Fibroblast of the aortic adventitia (primary cell): ENCODE measurements around the gene HMOX2. TPM values are rescaled to one million over a fixed set of nuclear protein-coding genes. Genes with fewer than 3 reads are reported as not detected.
A peak's percentile ranks its signal among the peaks of the same experiment; 100 is the strongest.

Experiments
- DNase-seq: peaks from one replicate; pipeline ENCODE4 v3.0.0-alpha.2; 2010; ENCODE audit warnings: low read depth
- H3K4me3 ChIP-seq: 2 replicates; pipeline ENCODE4 v1.5.1; 2011; ENCODE audit warnings: low read depth, mild to moderate bottlenecking, control low read depth, low read length, moderate library complexity
- total RNA-seq: library from RNA; depleted of rRNA; stranded (reverse); fragments of >200 nt; gene quantifications from 2 replicates; pipeline ENCODE4 v1.2.3, GENCODE V29; 2012; ENCODE audit warnings: low replicate concordance
- TF ChIP-seq, protein P1 (sequence below): IDR thresholded peaks from 2 replicates; pipeline ENCODE4 v1.5.1; 2011; ENCODE audit warnings: mild to moderate bottlenecking, low read length, control low read depth, inconsistent platforms; ENCODE audit not compliant: insufficient read depth

HMOX2 gene
- total RNA-seq, 1 donor: 30.5 TPM

DNA sequence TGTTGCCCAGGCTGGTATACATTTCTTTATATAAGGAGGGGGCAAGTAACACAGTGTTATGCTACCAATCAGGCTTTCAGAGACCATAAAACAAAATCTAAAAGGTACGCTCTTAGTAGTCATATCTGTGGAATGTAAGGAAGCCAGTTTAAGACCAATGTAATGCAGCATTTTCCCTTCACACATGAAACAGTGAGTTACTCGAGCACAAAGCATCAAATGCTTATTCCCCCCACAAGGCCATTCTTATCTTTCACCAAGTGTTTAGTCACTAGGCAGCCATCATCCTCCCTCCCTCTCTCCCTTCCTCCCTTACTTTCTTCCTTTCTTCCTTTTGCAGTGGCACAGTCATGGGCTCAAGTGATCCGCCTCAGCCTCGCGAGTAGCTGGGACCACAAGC is 12.8 kb downstream of the HMOX2 start:
- H3K4me3 ChIP-seq: no peak overlapping the region
- TF ChIP-seq, protein P1, sequence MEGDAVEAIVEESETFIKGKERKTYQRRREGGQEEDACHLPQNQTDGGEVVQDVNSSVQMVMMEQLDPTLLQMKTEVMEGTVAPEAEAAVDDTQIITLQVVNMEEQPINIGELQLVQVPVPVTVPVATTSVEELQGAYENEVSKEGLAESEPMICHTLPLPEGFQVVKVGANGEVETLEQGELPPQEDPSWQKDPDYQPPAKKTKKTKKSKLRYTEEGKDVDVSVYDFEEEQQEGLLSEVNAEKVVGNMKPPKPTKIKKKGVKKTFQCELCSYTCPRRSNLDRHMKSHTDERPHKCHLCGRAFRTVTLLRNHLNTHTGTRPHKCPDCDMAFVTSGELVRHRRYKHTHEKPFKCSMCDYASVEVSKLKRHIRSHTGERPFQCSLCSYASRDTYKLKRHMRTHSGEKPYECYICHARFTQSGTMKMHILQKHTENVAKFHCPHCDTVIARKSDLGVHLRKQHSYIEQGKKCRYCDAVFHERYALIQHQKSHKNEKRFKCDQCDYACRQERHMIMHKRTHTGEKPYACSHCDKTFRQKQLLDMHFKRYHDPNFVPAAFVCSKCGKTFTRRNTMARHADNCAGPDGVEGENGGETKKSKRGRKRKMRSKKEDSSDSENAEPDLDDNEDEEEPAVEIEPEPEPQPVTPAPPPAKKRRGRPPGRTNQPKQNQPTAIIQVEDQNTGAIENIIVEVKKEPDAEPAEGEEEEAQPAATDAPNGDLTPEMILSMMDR: no peak
- DNase-seq: peak; percentile 88

DNA sequence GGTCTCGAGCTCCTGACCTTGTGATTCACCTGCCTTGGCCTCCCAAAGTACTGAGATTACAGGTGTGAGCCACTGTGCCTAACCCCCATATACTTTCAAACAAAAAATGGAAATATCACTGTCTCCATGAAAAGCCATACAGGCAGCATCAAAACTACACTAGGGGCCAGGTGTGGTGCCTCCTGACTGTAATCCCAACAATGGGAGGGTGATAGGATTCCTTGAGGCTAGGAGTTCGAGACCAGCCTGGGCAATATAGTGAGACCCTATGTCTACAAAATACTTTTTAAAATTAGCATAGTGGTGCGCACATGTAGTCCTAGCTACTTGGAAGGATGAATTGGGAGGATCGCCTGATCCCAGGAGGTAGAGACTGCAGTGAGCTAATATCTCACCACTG is 15.7 kb downstream of the HMOX2 start:
- no peak overlapping the region for H3K4me3 ChIP-seq
- TF ChIP-seq, protein P1: no peak
- DNase-seq: no peak

DNA sequence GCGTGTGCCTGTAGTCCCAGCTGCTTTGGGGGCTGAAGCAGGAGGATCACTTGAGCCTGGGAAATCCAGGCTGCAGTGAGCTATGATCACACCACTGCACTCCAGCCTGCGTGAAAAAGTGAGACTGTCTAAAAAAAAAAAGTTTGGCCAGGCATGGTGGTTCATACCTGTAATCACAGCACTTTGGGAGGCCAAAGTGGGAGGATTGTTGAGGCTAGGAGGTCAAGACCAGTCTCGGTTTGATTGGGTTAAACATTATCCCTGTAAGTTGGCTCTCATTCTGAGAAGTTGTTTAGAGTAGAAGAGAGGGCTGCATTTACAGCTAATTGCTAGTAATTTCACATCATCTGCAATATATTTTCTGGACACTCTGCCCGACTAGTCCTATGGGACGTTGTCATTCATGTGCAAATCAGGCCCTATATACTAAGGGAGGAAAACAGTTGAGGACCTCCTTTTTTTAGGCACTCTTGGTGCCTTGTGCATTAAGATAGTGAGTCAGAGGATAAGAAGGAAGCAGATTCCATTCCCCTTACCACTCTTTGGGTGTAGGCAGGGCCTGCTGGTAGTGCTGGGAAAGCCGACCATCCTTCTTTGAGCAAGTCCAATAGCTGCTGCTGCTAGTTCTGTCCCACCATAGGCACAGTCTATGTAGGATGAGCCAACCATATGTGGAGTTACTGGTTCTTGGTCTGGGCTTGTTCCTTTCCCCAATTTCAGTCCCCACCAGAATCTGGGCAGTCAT is 18.7 kb downstream of the HMOX2 start:
- peak; percentile 77 for DNase-seq
- TF ChIP-seq, protein P1: no peak
- H3K4me3 ChIP-seq: no peak overlapping the region

DNA sequence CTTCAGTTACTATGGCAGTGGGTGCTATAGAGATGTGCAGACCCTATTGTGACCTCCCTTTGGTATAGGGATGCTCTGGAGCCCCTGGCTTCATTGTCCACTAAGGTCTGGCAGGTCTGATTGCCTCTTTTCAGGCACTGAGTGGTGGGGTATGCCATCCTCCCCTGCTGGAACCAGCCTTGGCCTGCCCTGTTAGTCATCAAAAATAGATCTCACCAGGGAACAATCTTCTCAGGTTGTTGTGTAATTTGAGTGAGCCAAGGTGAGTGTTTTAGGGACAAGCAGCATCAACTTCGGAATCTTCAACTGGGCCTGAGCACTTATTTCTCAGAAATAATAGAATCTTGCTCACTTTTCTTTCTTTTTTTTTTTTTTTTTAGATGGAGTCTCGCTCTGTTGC is 19.6 kb downstream of the HMOX2 start:
- H3K4me3 ChIP-seq: no peak overlapping the region
- TF ChIP-seq, protein P1: no peak
- no peak for DNase-seq

DNA sequence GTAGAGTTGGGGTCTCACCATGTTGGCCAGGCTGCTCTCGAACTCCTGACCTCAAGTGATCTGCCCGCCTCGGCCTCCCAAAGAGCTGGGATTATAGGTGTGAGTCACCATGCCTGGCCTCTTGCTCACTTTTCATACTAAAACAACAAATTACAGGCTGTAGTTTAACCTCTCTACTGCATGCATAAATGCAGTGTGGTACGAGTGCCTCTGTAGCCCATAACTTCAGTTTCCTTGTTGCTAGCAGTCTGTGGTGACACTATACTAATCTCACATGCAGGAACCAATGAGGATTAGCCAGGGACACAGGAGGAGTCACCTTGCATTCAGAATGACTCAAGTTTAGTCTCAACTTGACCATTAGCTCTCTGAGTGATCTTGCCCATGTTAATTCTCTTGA is 20.1 kb downstream of the HMOX2 start:
- DNase-seq: peak; percentile 35
- TF ChIP-seq, protein P1: no peak

DNA sequence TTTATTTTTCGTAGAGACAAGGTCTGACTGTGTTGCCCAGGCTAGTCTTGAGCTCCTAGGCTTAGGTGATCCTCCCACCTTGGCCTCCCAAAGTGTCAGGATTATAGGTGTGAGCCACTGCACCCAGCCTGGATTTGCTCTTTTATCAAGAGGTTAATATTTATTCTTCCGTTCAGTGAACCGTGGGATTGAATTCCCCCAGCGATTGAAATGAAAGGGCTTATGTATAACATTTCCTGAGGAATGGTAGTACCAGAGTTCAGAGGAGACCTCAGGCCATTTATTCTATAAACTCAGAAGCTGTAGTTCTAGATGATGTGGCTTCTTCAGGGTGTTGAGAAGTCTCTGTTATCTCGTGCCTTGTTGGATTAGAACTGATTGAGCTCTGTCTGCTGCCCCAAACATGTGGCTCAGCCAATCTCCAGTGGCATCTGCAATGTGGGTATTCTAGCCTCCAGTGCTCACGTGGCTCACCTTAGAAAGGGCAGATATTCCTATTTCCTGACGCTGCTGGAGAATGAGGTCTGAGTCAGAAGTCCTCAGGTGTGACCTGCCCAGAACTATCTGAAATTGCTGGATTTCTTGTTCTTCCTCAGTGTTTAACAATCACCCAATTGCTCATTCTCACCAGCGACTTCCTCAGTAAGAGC is 22.5 kb downstream of the HMOX2 start:
- DNase-seq: no peak
- no peak overlapping the region for H3K4me3 ChIP-seq
- TF ChIP-seq, protein P1: no peak

More for the DNA sequence above, 20.1 kb downstream of the HMOX2 start:
- H3K4me3 ChIP-seq: no peak overlapping the region
